Measurements from ENCODE around the gene SERPINB1.

The SERPINB1 gene

DNA sequence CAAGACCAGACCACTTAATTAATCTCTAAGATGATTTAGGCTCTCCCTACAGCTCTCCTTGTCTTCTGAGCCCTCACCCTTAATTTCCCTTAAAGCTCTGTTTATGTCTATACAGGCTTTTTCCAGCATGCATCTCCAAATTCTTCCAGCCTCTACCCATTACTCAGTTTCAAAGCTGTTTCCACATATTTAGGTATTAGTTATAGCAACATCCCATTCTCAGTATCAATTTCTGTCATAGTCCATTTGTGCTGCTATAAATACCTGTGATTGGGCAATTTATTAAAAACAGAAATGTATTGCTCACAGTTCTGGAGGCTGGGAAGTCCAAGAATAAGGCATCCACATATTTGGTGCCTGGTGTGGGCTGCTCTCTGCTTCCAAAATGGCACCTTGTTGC lies 2.3 kb upstream of the SERPINB1 start:
- Histone ChIP-seq H3K9ac (ENCODE audit: insufficient read length) (no peak overlapping the region), H3K27ac (no peak overlapping the region), H3K9me3 (ENCODE audit: low read depth, low read length) (no peaks in the 10 kb centered on the region), H3K36me3 (ENCODE audit: insufficient read depth, low read length) (no peaks in the 10 kb centered on the region), H3K4me3 (no peak overlapping the region)
- TF ChIP-seq POLR2AphosphoS5 (IDR thresholded peaks at IDR 0.05; ENCODE audit: borderline replicate concordance, low read depth, low read length) (no peak), EZH2 (IDR thresholded peaks at IDR 0.05) (no peak), FOXP2 (optimal IDR thresholded peaks at IDR 0.05; ENCODE audit: control extremely low read depth, extremely low read length, insufficient read depth) (no peak)
- DNase-seq (ENCODE audit: low read depth, low spot score) = no peak

DNA sequence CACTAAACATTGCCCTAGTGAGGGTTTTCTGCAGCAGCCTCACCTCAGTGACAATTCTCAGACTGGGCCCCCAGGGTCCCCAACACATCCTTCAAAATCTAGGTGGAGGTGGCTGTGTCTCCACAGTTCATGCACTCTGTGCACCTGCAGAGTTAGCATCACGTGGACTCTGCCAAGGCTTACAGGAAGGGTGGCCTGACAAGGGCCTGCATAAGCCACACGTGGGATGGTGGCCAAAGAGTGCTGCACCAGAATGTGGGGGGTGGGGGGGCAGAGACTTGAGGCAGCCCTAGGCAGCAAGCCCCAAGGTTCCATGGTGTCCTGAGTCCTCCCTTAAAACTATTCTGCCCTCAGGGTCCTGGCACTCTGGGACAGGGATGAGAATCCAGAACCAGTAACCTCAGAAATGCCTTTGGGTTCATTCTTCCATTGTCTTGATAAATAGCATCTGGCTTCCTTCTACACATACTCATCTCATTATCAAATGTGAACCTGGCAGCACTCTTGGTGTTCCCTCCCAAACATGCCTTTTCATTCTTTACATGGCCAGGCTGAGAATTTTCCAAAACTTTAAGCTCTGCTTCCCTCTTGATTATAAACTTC lies 1.6 kb upstream of the SERPINB1 start:
- no peak for DNase-seq (ENCODE audit: low read depth, low spot score)
- no peak overlapping the region for H3K9ac ChIP-seq (ENCODE audit: insufficient read length)
- no peak overlapping the region for H3K27ac ChIP-seq
- TF ChIP-seq POLR2AphosphoS5 (IDR thresholded peaks at IDR 0.05; ENCODE audit: borderline replicate concordance, low read depth, low read length) (no peak), EZH2 (IDR thresholded peaks at IDR 0.05) (no peak), FOXP2 (optimal IDR thresholded peaks at IDR 0.05; ENCODE audit: control extremely low read depth, extremely low read length, insufficient read depth) (no peak)
- no peaks in the 10 kb centered on the region for H3K36me3 ChIP-seq (ENCODE audit: insufficient read depth, low read length)
- no peaks in the 10 kb centered on the region for H3K9me3 ChIP-seq (ENCODE audit: low read depth, low read length)
- H3K4me3 ChIP-seq = no peak overlapping the region

DNA sequence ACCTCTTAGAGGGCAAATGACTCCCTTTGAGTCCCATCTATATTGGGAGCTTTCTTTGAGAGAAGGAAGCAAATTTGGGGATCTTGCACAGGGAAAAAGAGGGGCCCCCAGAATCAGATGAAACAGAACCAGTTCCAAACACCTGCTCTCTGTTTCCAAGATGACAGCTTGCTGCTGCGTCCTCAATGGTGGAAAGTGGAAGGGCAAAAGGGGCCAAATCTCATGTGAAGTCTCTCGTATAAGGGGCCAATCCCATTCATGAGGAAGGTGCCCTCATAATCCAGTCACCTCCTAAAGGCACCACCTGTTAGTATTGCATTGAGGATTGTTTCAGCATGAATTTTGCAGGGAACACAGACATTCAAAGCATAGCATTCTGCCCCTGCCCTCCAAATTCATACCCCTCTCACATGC lies 483 bp upstream of the SERPINB1 start:
- no peaks in the 10 kb centered on the region for H3K9me3 ChIP-seq (ENCODE audit: low read depth, low read length)
- no peaks in the 10 kb centered on the region for H3K36me3 ChIP-seq (ENCODE audit: insufficient read depth, low read length)
- TF ChIP-seq FOXP2 (optimal IDR thresholded peaks at IDR 0.05; ENCODE audit: control extremely low read depth, extremely low read length, insufficient read depth) = no peak
- TF ChIP-seq POLR2AphosphoS5 (IDR thresholded peaks at IDR 0.05; ENCODE audit: borderline replicate concordance, low read depth, low read length) = no peak
- no peak for TF ChIP-seq EZH2 (IDR thresholded peaks at IDR 0.05)
- H3K4me3 ChIP-seq = no peak overlapping the region
- no peak for DNase-seq (ENCODE audit: low read depth, low spot score)
- H3K27ac ChIP-seq = no peak overlapping the region
- no peak overlapping the region for H3K9ac ChIP-seq (ENCODE audit: insufficient read length)

DNA sequence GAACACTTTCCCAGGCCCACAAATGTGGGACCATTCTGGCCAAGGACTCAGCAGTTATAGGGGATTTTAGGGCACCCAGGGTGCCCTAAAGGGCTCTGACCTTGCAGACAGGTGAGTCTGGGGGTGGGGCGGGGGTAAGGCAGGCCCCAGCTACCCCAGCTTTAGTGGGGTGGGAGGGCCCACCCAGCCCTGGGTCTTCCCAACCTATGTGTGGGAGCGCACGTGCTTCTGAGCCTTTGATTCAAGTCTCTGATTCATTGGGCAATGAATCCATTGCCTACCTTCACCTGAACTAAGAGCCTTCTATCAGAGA lies 958 bp downstream of the SERPINB1 start:
- H3K4me3 ChIP-seq = no peak overlapping the region
- no peak overlapping the region for H3K9ac ChIP-seq (ENCODE audit: insufficient read length)
- no peak for TF ChIP-seq POLR2AphosphoS5 (IDR thresholded peaks at IDR 0.05; ENCODE audit: borderline replicate concordance, low read depth, low read length)
- no peak for TF ChIP-seq FOXP2 (optimal IDR thresholded peaks at IDR 0.05; ENCODE audit: control extremely low read depth, extremely low read length, insufficient read depth)
- no peak for TF ChIP-seq EZH2 (IDR thresholded peaks at IDR 0.05)
- no peaks in the 10 kb centered on the region for H3K9me3 ChIP-seq (ENCODE audit: low read depth, low read length)
- H3K27ac ChIP-seq = no peak overlapping the region
- no peaks in the 10 kb centered on the region for H3K36me3 ChIP-seq (ENCODE audit: insufficient read depth, low read length)
- DNase-seq (ENCODE audit: low read depth, low spot score) = no peak

DNA sequence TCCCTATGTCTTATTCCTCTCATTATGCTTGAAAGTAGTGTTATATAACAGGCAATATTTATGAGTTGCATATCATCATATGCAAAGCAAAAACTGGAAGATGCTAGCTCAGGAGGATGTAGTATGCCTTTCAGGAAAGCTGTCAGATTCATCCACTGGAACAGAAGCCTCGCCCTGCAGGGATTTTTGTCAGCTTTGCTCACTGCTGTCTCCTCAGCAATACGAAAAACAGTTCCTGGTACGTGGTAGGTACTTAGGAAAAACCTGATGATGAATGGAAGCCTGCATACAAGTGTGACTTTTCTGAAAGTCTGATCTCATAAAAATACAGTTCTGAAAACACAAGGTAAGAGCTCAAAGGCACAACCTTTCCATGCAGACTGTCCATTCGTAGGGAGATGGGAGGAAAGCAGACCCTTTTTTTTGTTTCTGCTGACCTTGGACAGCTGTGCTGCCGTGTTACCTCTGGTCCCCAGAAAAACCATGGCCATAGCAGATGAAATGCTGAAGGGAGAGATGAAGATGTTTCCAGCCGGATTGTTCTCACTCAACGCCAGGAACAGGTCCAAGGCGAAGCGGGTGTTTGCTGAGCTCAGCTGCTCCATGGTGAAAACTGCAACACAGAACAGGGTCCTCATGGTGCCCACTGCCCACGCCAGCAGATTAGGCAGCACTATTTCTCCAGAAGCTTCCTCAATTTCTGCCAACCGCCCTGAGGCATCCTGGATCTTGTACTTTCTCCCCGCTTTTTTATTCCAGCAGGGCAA lies 1.5 kb downstream of the SERPINB1 start:
- H3K36me3 ChIP-seq (ENCODE audit: insufficient read depth, low read length) = no peaks in the 10 kb centered on the region
- no peak for DNase-seq (ENCODE audit: low read depth, low spot score)
- no peak overlapping the region for H3K27ac ChIP-seq
- H3K4me3 ChIP-seq = peak overlapping the region; percentile 74
- TF ChIP-seq EZH2 (IDR thresholded peaks at IDR 0.05) = no peak
- TF ChIP-seq FOXP2 (optimal IDR thresholded peaks at IDR 0.05; ENCODE audit: control extremely low read depth, extremely low read length, insufficient read depth) = no peak
- TF ChIP-seq POLR2AphosphoS5 (IDR thresholded peaks at IDR 0.05; ENCODE audit: borderline replicate concordance, low read depth, low read length) = no peak
- no peaks in the 10 kb centered on the region for H3K9me3 ChIP-seq (ENCODE audit: low read depth, low read length)
- H3K9ac ChIP-seq (ENCODE audit: insufficient read length) = no peak overlapping the region

DNA sequence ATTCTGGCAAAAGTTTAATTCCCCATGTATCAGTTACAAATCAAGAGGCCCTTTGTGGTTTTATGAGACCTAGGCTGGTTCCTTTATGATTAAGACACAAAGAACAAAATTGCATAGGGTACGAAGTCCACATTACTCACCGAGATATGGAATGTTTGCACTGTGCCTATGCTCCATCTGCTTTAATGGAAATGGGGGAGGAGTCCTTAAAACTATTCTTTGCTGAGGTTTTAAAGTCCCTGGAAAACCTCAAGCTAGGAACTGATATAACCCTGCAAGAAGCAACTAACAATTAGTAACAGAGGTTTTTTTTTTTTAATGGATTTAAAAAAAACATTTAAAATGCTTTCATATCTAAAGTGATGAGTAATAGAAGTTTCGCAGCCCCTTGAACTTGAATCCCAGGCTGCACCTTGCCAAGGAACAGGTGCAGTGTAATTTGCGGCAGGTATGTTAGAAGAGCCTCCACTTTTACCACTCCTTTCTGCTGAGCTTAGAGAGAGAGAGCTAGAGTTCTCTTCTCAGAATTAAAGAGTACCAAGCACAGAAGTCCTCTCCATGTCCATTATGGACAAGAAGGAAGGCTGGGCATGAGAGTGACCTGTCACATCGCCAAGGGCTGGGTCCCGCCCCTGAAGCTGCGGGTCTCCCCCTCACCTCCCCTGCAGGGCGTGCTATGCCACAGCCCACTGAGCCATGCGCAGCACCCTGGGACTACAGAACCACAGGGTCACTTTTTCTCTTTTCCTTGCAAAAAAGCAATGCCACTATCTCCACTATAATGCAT lies 2.3 kb downstream of the SERPINB1 start:
- TF ChIP-seq FOXP2 (optimal IDR thresholded peaks at IDR 0.05; ENCODE audit: control extremely low read depth, extremely low read length, insufficient read depth) (no peak), POLR2AphosphoS5 (IDR thresholded peaks at IDR 0.05; ENCODE audit: borderline replicate concordance, low read depth, low read length) (peak; percentile 70; the same call in 1 of the 2 replicates)
- DNase-seq (ENCODE audit: low read depth, low spot score) = peak; percentile 100
- Histone ChIP-seq H3K36me3 (ENCODE audit: insufficient read depth, low read length) (no peaks in the 10 kb centered on the region), H3K4me3 (peak overlapping the region; percentile 74), H3K27ac (peak overlapping the region; percentile 66), H3K9me3 (ENCODE audit: low read depth, low read length) (no peaks in the 10 kb centered on the region), H3K9ac (ENCODE audit: insufficient read length) (no peak overlapping the region)

DNA sequence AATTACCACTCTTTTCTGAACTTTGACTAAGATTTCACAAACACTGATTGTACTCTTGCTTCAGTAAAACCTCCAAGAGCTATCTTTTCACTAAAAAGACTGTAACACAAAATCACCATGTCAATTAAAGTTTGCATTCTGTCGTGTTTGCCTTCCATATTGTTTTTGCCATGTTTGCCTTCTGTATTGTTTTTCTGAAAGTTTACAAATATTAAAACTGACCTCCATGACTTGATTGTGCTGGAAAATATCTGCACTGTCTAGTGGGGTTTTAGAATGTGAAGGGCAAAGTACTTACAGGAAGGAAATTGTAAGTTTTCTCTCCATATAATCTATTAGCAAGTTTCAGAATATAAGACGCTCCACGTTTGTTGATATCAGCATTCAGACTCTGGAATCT lies 3.4 kb downstream of the SERPINB1 start:
- Histone ChIP-seq H3K36me3 (ENCODE audit: insufficient read depth, low read length) (no peaks in the 10 kb centered on the region), H3K27ac (peak overlapping the region; percentile 66; the same call in 1 of the 2 replicates), H3K9ac (ENCODE audit: insufficient read length) (no peak overlapping the region), H3K4me3 (peak overlapping the region; percentile 74), H3K9me3 (ENCODE audit: low read depth, low read length) (no peaks in the 10 kb centered on the region)
- no peak for DNase-seq (ENCODE audit: low read depth, low spot score)
- TF ChIP-seq FOXP2 (optimal IDR thresholded peaks at IDR 0.05; ENCODE audit: control extremely low read depth, extremely low read length, insufficient read depth) (no peak), POLR2AphosphoS5 (IDR thresholded peaks at IDR 0.05; ENCODE audit: borderline replicate concordance, low read depth, low read length) (no peak), EZH2 (IDR thresholded peaks at IDR 0.05) (no peak)

DNA sequence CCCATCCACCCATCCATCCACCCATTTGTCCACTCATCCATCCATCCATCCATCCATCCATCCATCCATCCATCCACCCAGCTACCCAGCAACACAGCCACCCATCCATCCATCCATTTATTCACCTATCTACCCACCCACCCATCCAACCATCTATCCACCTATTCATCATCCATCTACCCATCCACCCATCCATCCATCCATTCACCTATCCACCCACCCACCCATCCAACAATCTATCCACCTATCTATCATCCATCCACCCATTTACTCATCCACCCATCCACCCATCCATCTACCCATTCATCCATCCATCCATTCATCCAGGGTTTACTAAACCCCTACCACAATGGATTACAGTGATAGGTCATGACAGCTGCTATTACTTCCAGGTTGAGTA lies 7.4 kb downstream of the SERPINB1 start:
- Histone ChIP-seq H3K9ac (ENCODE audit: insufficient read length) (no peak overlapping the region), H3K4me3 (no peak overlapping the region), H3K9me3 (ENCODE audit: low read depth, low read length) (no peaks in the 10 kb centered on the region), H3K36me3 (ENCODE audit: insufficient read depth, low read length) (no peaks in the 10 kb centered on the region), H3K27ac (no peak overlapping the region)
- no peak for DNase-seq (ENCODE audit: low read depth, low spot score)
- no peak for TF ChIP-seq FOXP2 (optimal IDR thresholded peaks at IDR 0.05; ENCODE audit: control extremely low read depth, extremely low read length, insufficient read depth)
- no peak for TF ChIP-seq POLR2AphosphoS5 (IDR thresholded peaks at IDR 0.05; ENCODE audit: borderline replicate concordance, low read depth, low read length)
- TF ChIP-seq EZH2 (IDR thresholded peaks at IDR 0.05) = no peak
